Coronary artery (tissue), 2 donors: ENCODE data around the gene CCDC175.

Source experiments
- DNase-seq: peaks from one replicate; pipeline ENCODE4 v3.0.0-alpha.2; 2017; ENCODE audit warnings: low spot score
- H3K27ac ChIP-seq, 2 donors: fragments of 200-600 bp; sonication (generic); one replicate each; pipeline ENCODE4 v1.5.1; 2016 to 2019
- H3K4me3 ChIP-seq: fragments of 200-600 bp; sonication (generic); 2 replicates; pipeline ENCODE4 v1.5.1; 2016; ENCODE audit warnings: mild to moderate bottlenecking, moderate library complexity
- TF ChIP-seq, protein P1 (sequence below): fragments of 200-600 bp; sonication (generic); IDR thresholded peaks from one replicate; pipeline ENCODE4 v1.5.1; 2019; ENCODE audit warnings: antibody characterized with exemption

Gene CCDC175

DNA sequence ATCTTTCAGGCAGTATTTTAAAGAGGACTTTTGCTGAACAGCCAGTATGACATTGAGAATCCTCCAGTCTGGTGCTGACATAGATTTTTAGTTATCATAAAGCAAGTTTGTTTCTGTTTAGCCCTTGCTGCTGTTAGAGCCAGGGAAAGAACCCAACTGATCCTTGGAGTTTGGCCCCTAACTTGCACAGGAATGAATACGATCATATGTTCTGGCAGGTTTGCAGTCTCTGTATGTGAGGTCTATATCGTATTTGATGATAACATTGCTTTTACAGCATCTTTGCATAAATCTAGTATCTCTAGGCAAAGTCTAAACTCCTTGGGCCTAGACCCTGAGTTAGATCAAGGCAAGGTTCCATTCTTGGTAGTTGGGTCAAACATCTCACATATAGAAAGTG is 4.3 kb upstream of the CCDC175 start:
- DNase-seq = no peak
- Histone ChIP-seq H3K4me3 (no peak overlapping the region), H3K27ac (no peak overlapping the region)
- TF ChIP-seq, protein P1, sequence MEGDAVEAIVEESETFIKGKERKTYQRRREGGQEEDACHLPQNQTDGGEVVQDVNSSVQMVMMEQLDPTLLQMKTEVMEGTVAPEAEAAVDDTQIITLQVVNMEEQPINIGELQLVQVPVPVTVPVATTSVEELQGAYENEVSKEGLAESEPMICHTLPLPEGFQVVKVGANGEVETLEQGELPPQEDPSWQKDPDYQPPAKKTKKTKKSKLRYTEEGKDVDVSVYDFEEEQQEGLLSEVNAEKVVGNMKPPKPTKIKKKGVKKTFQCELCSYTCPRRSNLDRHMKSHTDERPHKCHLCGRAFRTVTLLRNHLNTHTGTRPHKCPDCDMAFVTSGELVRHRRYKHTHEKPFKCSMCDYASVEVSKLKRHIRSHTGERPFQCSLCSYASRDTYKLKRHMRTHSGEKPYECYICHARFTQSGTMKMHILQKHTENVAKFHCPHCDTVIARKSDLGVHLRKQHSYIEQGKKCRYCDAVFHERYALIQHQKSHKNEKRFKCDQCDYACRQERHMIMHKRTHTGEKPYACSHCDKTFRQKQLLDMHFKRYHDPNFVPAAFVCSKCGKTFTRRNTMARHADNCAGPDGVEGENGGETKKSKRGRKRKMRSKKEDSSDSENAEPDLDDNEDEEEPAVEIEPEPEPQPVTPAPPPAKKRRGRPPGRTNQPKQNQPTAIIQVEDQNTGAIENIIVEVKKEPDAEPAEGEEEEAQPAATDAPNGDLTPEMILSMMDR = no peak

DNA sequence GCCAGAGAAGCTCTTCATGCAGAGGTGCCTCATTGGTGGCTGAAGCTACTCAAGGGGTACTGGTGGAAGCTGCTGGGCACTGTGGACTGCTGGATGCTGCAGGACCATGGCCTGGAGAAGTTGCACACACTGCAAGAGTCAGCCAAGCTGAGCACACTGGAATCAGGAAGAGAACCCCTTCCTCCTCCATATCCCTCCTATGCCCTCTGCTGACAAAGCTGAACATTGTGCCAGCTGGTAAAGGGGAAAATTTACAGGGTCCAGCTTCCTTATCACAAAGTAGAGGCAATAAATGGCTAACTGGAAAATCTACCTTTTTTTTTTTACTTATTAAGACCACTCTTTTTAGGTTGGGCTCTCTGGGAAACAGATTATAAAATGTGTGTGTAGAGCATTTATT is 6.5 kb downstream of the CCDC175 start:
- TF ChIP-seq, protein P1 = no peak
- Histone ChIP-seq H3K4me3 (no peak overlapping the region), H3K27ac (no peak overlapping the region)
- DNase-seq = no peak

- no peak overlapping the region for H3K27ac ChIP-seq
- no peak overlapping the region for H3K4me3 ChIP-seq
- TF ChIP-seq, protein P1 = no peak
- no peak for DNase-seq
These were observed 9.9 kb downstream of the CCDC175 start for GRCh38 chr14:59566725-59567124.

- H3K27ac ChIP-seq = no peak overlapping the region
- no peak overlapping the region for H3K4me3 ChIP-seq
- no peak for DNase-seq
- TF ChIP-seq, protein P1 = no peak
These were observed 10.3 kb downstream of the CCDC175 start for GRCh38 chr14:59566296-59566695.

DNA sequence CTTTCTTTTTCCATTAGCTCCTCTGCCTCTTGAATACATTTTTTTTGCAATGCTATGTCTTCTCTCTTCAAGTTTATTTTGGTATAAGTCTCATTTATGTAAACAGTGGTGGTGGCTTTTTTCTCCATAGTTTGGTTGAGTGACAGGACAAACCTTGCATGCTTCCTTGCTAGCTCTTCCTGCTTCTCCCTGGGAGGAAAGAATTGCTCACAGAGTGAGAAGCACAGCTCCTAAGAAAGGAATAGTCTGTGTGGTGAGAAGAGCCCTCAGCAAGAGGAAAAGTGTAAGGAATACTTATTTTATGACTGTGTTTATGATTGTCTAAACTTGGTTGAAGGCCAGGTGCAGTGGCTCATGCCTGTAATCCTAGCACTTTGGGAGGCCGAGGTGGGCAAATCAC is 11.5 kb downstream of the CCDC175 start:
- no peak overlapping the region for H3K27ac ChIP-seq
- TF ChIP-seq, protein P1 = no peak
- no peak overlapping the region for H3K4me3 ChIP-seq
- no peak for DNase-seq

- DNase-seq = no peak
These were observed 12.2 kb downstream of the CCDC175 start for GRCh38 chr14:59564366-59564765.

DNA sequence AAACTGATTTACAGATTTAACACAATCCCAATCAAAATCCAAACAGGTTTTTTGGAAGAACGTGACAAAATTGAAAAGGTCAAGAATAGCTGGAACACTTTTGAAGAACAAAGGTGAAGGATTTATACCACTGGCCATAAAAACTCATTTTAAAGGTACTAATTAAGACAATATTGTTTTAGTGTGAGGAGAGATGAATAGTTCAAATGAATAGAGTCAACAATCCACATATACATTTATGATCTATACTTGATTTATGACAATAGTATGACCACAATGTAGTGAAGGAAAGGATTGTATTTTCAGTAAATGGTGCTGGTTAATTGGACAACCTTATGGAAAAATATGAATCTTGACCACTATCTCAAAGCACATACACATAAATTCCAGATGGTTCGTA is 29.3 kb downstream of the CCDC175 start:
- TF ChIP-seq, protein P1 = no peak
- no peak for DNase-seq
- Histone ChIP-seq H3K27ac (no peak overlapping the region), H3K4me3 (no peak overlapping the region)

More at GRCh38 chr14:59564366-59564765, 12.2 kb downstream of the CCDC175 start:
- H3K27ac ChIP-seq = no peak overlapping the region
- TF ChIP-seq, protein P1 = no peak
- no peak overlapping the region for H3K4me3 ChIP-seq
